Fibroblast of the aortic adventitia (primary cell): ENCODE measurements around the gene FGF21. TPM values are rescaled to one million over a fixed set of nuclear protein-coding genes. Genes with fewer than 3 reads are reported as not detected.
A peak's percentile ranks its signal among the peaks of the same experiment; 100 is the strongest.

Source experiments
- DNase-seq: peaks from one replicate; pipeline ENCODE4 v3.0.0-alpha.2; 2010; ENCODE audit warnings: low read depth
- H3K4me3 ChIP-seq: 2 replicates; pipeline ENCODE4 v1.5.1; 2011; ENCODE audit warnings: low read depth, mild to moderate bottlenecking, control low read depth, low read length, moderate library complexity
- total RNA-seq: library from RNA; depleted of rRNA; stranded (reverse); fragments of >200 nt; gene quantifications from 2 replicates; pipeline ENCODE4 v1.2.3, GENCODE V29; 2012; ENCODE audit warnings: low replicate concordance
- TF ChIP-seq, protein P1 (sequence below): IDR thresholded peaks from 2 replicates; pipeline ENCODE4 v1.5.1; 2011; ENCODE audit warnings: mild to moderate bottlenecking, low read length, control low read depth, inconsistent platforms; ENCODE audit not compliant: insufficient read depth

FGF21 gene
- total RNA-seq, 1 donor: not detected

DNA sequence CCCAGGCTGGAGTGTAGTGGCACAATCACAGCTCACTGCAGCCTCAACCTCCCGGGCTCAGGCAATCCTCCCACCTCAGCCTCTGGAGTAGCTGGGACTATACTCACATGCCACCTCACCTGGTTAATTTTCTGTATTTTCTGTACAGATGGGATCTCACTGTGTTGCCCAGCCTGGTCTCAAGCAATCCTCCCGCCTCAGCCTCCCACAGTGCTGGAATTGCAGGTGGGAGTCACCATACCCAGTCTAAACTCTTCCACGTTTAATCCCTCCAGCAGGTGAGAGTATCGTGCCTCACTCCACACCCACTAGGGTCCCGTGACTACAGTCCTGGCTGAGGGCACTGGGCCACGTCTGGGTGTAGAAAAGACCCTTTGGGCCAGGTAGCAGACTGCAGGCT is 39.0 kb downstream of the FGF21 start:
- TF ChIP-seq, protein P1, sequence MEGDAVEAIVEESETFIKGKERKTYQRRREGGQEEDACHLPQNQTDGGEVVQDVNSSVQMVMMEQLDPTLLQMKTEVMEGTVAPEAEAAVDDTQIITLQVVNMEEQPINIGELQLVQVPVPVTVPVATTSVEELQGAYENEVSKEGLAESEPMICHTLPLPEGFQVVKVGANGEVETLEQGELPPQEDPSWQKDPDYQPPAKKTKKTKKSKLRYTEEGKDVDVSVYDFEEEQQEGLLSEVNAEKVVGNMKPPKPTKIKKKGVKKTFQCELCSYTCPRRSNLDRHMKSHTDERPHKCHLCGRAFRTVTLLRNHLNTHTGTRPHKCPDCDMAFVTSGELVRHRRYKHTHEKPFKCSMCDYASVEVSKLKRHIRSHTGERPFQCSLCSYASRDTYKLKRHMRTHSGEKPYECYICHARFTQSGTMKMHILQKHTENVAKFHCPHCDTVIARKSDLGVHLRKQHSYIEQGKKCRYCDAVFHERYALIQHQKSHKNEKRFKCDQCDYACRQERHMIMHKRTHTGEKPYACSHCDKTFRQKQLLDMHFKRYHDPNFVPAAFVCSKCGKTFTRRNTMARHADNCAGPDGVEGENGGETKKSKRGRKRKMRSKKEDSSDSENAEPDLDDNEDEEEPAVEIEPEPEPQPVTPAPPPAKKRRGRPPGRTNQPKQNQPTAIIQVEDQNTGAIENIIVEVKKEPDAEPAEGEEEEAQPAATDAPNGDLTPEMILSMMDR: no peak
- DNase-seq: no peak
- no peak overlapping the region for H3K4me3 ChIP-seq

DNA sequence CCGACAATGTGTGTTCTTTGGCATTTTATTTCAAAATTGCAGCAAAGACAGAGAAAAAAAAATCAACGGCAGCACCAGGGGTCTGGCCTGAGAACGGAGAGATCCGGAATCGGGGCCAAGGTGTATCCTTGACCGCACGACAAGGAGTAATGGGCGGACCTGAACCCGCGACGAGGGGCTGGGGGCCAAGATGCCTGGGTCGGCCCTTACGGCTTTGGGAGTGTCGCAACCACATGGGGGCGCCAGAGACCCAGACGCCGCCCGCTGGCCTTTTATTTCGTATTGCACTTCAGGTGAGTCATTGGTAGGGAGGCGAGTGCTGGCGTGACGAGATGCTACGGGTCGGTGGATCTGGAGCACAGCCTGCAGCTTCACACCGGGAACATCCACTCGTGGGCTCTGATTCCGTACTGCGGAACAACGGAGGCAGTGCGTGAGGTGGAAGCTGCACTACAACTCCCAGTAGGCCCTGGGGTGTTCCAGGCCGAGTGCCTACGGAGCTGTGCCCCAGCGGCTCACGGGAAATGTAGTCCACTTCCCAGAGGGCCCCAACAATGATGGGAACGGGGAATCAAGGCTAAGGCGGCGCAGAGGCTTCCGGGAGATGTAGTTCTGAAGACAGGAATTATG is 39.8 kb downstream of the FGF21 start:
- peak overlapping the region; percentile 63 for H3K4me3 ChIP-seq
- TF ChIP-seq, protein P1: peak; percentile 89
- DNase-seq: peak; percentile 94

DNA sequence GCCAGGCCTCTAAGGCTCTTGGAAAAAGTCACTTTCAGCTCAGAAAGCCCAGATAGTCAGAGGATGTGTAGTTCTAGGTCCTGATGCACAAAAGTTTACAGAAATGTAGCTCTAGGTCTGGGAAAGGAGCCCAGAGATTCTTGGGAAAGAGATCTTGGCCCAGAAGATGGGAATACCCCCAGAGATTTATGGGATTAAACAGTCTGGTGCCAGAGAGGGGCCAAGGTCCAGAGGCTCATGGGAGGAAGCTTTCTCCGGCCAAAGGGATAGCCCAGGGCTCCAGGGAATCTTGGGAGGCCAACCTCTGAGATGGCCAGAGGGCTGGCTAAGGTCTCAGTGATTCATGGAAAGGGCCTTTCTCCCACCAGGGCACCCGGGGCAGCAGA is 40.4 kb downstream of the FGF21 start:
- no peak for DNase-seq
- TF ChIP-seq, protein P1: no peak
- no peak overlapping the region for H3K4me3 ChIP-seq

DNA sequence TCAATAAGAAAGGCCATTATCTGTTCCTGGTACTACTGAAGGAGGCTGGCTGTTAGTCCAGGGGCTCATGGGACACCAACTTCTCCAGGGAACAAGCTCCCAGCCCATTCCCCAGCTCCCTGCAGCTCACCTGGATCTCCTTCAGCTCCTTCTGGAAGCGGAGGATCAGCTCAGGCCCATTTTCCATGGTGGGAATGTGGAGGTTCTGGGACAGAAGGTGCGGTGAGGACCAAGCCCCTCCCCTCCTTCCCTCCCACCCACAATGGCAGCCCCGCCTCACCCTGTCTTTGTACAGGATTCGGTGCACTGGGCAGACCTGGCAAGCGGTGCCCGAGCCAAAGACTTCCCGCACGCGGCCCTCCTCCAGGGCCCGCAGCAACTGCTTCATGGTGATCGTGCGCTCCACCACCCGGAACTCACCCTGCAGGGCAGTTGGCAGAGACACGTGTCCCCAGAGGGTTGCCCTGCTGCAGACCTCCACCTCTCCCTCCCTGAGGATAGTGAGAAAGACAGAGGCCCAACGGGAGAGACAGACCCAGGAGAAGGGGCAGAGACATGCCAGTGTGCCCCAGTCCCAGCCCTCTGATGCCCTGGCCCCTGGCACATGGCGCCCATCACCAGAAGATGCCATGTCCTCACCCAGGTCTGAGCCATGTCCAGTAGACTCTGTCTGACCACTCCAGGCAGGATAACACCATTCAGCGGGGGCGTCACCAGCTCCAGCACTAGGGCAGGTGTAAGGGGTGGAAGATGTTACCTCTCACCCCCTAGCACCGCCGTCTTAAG is 41.2 kb downstream of the FGF21 start:
- no peak overlapping the region for H3K4me3 ChIP-seq
- no peak for DNase-seq
- TF ChIP-seq, protein P1: no peak

DNA sequence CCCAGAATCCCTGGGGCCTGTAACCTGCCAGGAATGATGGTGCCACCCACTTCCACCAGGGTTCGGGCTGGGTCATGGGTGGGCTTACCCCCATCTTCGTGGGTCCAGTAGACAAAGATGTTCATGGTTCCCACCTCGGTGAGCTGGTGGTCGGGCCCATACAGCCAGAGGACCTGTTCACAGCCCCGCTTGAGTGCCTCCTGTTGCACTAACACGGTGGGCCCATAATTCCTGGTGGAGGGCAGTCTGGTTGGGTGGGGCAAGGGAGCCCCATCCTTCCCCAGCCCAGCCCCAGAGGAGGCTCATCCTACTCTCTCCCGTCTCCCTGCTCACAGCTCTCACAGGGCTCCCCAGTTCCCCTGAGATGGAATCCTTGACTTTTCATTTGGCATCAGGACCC is 41.8 kb downstream of the FGF21 start:
- DNase-seq: no peak
- no peak overlapping the region for H3K4me3 ChIP-seq
- TF ChIP-seq, protein P1: no peak

DNA sequence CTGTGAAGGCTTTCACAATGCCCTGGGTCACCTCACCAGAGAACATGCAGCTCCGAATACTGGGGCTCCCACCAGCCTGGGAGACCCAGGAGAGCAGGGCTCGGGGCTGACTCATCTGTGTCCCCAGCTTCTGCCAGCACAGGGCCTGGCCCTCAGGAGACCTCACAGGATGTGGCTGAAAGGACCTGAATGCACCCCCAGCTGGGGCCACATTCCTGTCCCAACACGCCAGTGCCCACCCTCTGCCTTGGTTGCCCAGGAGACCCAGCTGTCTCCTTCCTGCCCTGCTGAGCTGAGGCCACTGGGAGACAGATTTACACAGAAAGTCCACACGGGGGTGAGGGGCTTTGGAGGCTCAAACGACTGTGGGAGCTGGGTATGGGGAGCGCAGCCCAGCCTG is 43.6 kb downstream of the FGF21 start:
- DNase-seq: no peak
- TF ChIP-seq, protein P1: no peak
- no peak overlapping the region for H3K4me3 ChIP-seq
